ENCODE data around the gene PGS1. TPM values are rescaled to one million over a fixed set of nuclear protein-coding genes. Genes with fewer than 3 reads are reported as not detected.

The PGS1 gene
- total and polyA plus RNA-seq, 5 donors: 13.9 to 22.2 (median 20.2) TPM

DNA sequence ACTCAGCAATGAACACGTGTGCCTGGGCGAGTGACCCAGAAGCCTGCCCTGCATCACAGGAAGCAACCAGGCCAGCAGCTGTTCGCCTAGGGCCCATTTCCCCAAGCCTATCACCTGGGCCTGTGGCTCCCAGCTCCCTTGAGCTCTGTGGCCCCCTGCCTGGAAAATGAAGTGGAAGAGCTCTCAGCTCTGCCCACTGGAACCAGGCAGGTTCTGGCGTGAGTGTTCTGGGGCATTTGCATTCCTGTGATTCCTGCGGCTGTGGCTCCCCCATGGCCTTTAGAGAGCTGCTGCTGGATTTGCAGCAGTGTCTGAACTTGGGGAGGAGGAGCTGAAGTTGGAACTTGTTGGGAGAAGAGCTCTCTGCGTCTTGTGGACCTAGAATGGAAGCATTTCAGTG is 22.8 kb downstream of the PGS1 start:
- Histone ChIP-seq H3K27ac (ENCODE audit: low read length) (no peak overlapping the region), H3K4me1 (ENCODE audit: control insufficient read depth, insufficient read depth, low read length) (peaks cover 17% of the 10 kb centered on the region), H3K9me3 (ENCODE audit: control insufficient read depth, low read length) (no peaks in the 10 kb centered on the region), H3K4me3 (ENCODE audit: low read length) (no peak overlapping the region), H3K27me3 (ENCODE audit: control insufficient read depth, insufficient read depth) (no peaks in the 10 kb centered on the region)
- no peak for ATAC-seq
- peak in 2 of 3 donors; percentile 26 to 29 for DNase-seq
- 63% methylated on average over 6 of the region's 6 CpGs for WGBS
- intact Hi-C loops (cut with DNase I): no loop called here

DNA sequence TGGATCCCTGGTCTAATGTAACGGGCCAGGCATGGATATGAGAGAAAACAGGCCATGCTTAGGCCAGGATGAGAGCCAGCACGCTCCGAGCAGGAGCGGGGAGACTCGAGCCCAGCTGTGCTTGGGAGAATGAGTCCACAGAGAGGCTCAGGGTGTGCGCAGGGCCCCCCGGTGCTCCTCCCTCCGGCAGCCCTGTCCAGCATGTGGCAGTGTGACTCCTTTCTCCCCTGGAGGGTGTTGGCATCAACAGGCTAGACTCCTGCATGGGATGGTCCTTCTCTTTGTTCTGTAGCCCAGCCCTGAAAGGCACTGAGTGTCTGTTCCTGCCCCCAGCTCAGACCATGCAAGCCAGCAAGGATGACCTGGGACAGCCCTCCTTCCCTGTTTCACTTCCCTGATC is 23.4 kb downstream of the PGS1 start:
- intact Hi-C loops (cut with DNase I): no loop called here
- DNase-seq: peak in 2 of 3 donors; percentile 28 to 41
- H3K27ac ChIP-seq (ENCODE audit: low read length): no peak overlapping the region
- H3K4me1 ChIP-seq (ENCODE audit: control insufficient read depth, insufficient read depth, low read length): peaks cover 11% of the 10 kb centered on the region
- no peaks in the 10 kb centered on the region for H3K27me3 ChIP-seq (ENCODE audit: control insufficient read depth, insufficient read depth)
- no peaks in the 10 kb centered on the region for H3K9me3 ChIP-seq (ENCODE audit: control insufficient read depth, low read length)
- WGBS: 52% methylated on average over 8 of the region's 8 CpGs
- H3K4me3 ChIP-seq (ENCODE audit: low read length): no peak overlapping the region
- no peak for ATAC-seq

- Histone ChIP-seq H3K4me3 (ENCODE audit: low read length) (no peak overlapping the region), H3K27me3 (ENCODE audit: control insufficient read depth, insufficient read depth) (no peaks in the 10 kb centered on the region), H3K9me3 (ENCODE audit: control insufficient read depth, low read length) (no peaks in the 10 kb centered on the region), H3K27ac (ENCODE audit: low read length) (no peak overlapping the region), H3K4me1 (ENCODE audit: control insufficient read depth, insufficient read depth, low read length) (peaks cover 1% of the 10 kb centered on the region)
- ATAC-seq: no peak
- WGBS: 92% methylated on average over 14 of the region's 14 CpGs
- peak in 2 of 3 donors; percentile 11 to 37 for DNase-seq
- intact Hi-C loops (cut with DNase I): no loop called here
Observed at GRCh38 chr17:78403822-78404221, 25.4 kb downstream of the PGS1 start.

DNA sequence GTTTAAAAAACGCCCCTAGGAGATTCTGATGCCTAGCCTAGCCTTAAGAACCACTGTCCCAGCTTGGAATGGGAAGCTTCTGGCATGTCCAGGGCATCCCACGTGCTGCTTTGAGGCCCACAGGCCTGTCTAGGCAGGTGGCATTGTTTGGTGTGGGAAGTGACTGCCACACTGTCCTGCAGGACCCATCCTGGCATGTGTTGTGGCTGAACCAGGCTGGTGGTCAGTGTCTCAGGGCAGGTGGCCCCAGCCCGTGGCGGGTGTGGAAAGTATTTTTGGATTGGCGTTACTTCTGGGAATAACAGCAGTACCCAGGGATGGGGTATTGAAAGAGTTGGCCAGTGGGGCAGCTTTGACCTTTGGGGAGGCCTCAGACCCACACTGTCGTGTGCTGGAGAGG is 27.9 kb downstream of the PGS1 start:
- Histone ChIP-seq H3K27ac (ENCODE audit: low read length) (no peak overlapping the region), H3K27me3 (ENCODE audit: control insufficient read depth, insufficient read depth) (no peaks in the 10 kb centered on the region), H3K4me3 (ENCODE audit: low read length) (no peak overlapping the region), H3K9me3 (ENCODE audit: control insufficient read depth, low read length) (no peaks in the 10 kb centered on the region), H3K4me1 (ENCODE audit: control insufficient read depth, insufficient read depth, low read length) (peaks cover 12% of the 10 kb centered on the region)
- 91% methylated on average over 6 of the region's 6 CpGs for WGBS
- intact Hi-C loops (cut with DNase I): no loop called here
- DNase-seq (no peak), ATAC-seq (no peak)

- Histone ChIP-seq H3K4me3 (ENCODE audit: low read length) (no peak overlapping the region), H3K27ac (ENCODE audit: low read length) (no peak overlapping the region), H3K4me1 (ENCODE audit: control insufficient read depth, insufficient read depth, low read length) (peaks cover 15% of the 10 kb centered on the region), H3K9me3 (ENCODE audit: control insufficient read depth, low read length) (no peaks in the 10 kb centered on the region), H3K27me3 (ENCODE audit: control insufficient read depth, insufficient read depth) (no peaks in the 10 kb centered on the region)
- 90% methylated on average over 8 of the region's 8 CpGs for WGBS
- ATAC-seq: no peak
- no peak for DNase-seq
- intact Hi-C loops (cut with DNase I): no loop called here
Observed at GRCh38 chr17:78406920-78407319, 28.5 kb downstream of the PGS1 start.

DNA sequence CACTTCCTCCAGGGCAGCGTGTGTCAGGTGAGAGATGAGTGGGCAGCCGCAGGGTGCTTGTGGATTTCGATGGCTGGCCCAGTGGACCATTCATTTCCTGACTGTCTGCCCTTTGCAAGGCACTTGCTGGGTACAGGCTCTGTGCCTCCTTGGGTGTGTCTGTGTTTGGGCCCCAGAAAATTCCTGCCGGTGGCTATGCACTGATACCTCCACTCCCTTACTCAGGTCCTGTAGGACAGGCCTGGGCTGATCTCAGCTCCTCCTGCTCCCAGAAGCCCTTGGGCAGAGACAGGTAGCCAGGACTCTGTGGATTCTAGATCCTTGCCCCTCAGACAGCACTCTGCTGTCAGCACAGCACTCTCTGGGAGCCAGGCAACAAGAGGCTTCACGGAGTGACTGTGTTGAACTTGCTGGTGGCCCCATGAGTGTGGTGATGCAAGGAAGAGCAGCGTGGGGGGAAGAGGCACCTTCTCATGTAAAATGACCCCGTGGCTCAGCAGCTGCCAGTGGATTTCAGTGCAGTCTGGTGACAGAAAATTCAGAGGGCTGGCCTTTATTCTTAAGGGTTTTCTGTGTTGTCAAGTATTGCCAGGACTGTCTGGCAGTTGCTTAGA is 29.0 kb downstream of the PGS1 start:
- WGBS: 81% methylated on average over 7 of the region's 7 CpGs
- intact Hi-C loops (cut with DNase I): no loop called here
- H3K27me3 ChIP-seq (ENCODE audit: control insufficient read depth, insufficient read depth): no peaks in the 10 kb centered on the region
- H3K4me1 ChIP-seq (ENCODE audit: control insufficient read depth, insufficient read depth, low read length): peaks cover 18% of the 10 kb centered on the region
- H3K9me3 ChIP-seq (ENCODE audit: control insufficient read depth, low read length): no peaks in the 10 kb centered on the region
- ATAC-seq (no peak), DNase-seq (peak in 1 of 3 donors; percentile 16)
- no peak overlapping the region for H3K4me3 ChIP-seq (ENCODE audit: low read length)
- H3K27ac ChIP-seq (ENCODE audit: low read length): no peak overlapping the region

DNA sequence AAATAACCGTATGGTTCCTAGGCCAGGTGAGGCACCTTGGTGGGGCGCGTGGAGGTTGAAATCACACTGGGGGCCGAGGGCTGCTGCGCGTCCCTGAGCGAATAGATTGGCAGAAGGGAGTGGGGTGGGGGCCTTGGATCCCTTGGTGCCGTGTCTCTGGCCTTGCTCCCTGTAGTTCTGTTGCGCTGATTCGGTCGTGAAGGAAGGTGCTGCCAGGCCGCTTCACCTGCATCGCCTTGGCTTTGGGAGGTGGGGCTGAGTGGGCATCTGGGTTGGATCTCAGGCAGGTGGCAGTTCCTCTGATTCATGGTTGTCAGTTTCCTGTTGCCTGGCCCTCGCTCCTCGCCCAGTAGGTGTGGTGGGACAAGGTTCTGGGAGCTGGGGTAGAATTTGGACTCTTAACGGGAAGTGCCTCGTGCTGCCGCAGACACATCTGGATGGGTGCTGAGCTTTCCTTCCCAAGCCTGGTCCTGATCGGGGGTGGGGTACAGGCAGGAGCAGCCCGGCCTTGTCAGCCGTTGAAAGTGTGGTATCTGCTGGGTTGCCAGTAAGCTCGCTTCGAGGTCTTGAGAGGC is 30.1 kb downstream of the PGS1 start:
- DNase-seq (peak in 1 of 3 donors; percentile 32), ATAC-seq (no peak)
- Histone ChIP-seq H3K27me3 (ENCODE audit: control insufficient read depth, insufficient read depth) (no peaks in the 10 kb centered on the region), H3K27ac (ENCODE audit: low read length) (no peak overlapping the region), H3K4me1 (ENCODE audit: control insufficient read depth, insufficient read depth, low read length) (peaks cover 23% of the 10 kb centered on the region), H3K9me3 (ENCODE audit: control insufficient read depth, low read length) (no peaks in the 10 kb centered on the region), H3K4me3 (ENCODE audit: low read length) (no peak overlapping the region)
- intact Hi-C loops (cut with DNase I): no loop called here
- whole genome bisulfite sequencing: 87% methylated on average over 23 of the region's 23 CpGs

- Histone ChIP-seq H3K27ac (ENCODE audit: low read length) (no peak overlapping the region), H3K4me3 (ENCODE audit: low read length) (no peak overlapping the region), H3K9me3 (ENCODE audit: control insufficient read depth, low read length) (no peaks in the 10 kb centered on the region), H3K4me1 (ENCODE audit: control insufficient read depth, insufficient read depth, low read length) (peaks cover 23% of the 10 kb centered on the region), H3K27me3 (ENCODE audit: control insufficient read depth, insufficient read depth) (no peaks in the 10 kb centered on the region)
- DNase-seq (peak in 2 of 3 donors; percentile 47 to 53), ATAC-seq (no peak)
- 69% methylated on average over 12 of the region's 12 CpGs for WGBS
- intact Hi-C loops (cut with DNase I): no loop called here
Observed at GRCh38 chr17:78409191-78409928, 30.9 kb downstream of the PGS1 start.

GRCh38 chr17:78411241-78411857 is 32.9 kb downstream of the PGS1 start:
- H3K4me3 ChIP-seq (ENCODE audit: low read length): no peak overlapping the region
- peak overlapping the region; percentile 79 for H3K27ac ChIP-seq (ENCODE audit: low read length)
- intact Hi-C loops (cut with DNase I): no loop called here
- H3K4me1 ChIP-seq (ENCODE audit: control insufficient read depth, insufficient read depth, low read length): peaks cover 32% of the 10 kb centered on the region
- ATAC-seq (peak; percentile 68), DNase-seq (peak in 2 of 3 donors; percentile 53 to 69)
- WGBS: 46% methylated on average over 17 of the region's 17 CpGs
- no peaks in the 10 kb centered on the region for H3K27me3 ChIP-seq (ENCODE audit: control insufficient read depth, insufficient read depth)
- no peaks in the 10 kb centered on the region for H3K9me3 ChIP-seq (ENCODE audit: control insufficient read depth, low read length)

DNA sequence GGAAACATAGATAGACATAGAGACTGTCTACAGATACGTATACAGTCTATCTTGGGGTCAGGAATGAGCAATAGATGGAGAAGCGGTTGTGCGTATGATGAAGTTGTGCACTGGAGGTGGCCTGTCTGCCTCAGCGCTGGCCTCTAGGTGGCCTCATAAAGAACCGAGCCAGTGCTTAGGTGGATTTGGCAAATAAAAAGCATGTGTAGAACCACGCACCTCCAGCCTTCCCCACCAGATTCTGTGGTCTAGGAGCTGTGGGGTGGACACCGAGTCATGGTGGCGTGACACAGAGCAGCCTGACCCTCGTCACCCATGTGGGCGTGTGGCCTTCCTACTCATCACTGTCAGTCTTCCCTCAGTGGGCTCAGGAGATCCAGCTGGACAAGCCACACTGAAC is 34.0 kb downstream of the PGS1 start:
- Histone ChIP-seq H3K4me1 (ENCODE audit: control insufficient read depth, insufficient read depth, low read length) (peaks cover 38% of the 10 kb centered on the region), H3K27ac (ENCODE audit: low read length) (peak overlapping the region; percentile 5), H3K9me3 (ENCODE audit: control insufficient read depth, low read length) (no peaks in the 10 kb centered on the region), H3K27me3 (ENCODE audit: control insufficient read depth, insufficient read depth) (no peaks in the 10 kb centered on the region), H3K4me3 (ENCODE audit: low read length) (no peak overlapping the region)
- 86% methylated on average over 10 of the region's 10 CpGs for WGBS
- intact Hi-C loops (cut with DNase I): no loop called here
- DNase-seq: peak in 1 of 3 donors; percentile 37
- ATAC-seq: no peak

All from right cardiac atrium (tissue), 5 donors.